Activated CD8-positive, alpha-beta memory T cell treated with anti-CD3 and anti-CD28 coated beads for 24 hours (primary cell): ENCODE measurements around the gene TRNP1.
"Not testable (repeated sequence)": the region's sequence is repeated elsewhere in the genome, so short reads cannot be mapped to it uniquely, and the experiment has no call there.

Experiments
- DNase-seq: peaks from one replicate; pipeline ENCODE4 v3.0.0-alpha.2; 2020

TRNP1 gene, protein sequence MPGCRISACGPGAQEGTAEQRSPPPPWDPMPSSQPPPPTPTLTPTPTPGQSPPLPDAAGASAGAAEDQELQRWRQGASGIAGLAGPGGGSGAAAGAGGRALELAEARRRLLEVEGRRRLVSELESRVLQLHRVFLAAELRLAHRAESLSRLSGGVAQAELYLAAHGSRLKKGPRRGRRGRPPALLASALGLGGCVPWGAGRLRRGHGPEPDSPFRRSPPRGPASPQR

GRCh38 chr1:26993237-26994019 is at the start of gene TRNP1:
TSS of gene TRNP1 (plus strand) at chr1:26993692. CDS start at chr1:26993787, 95 bp downstream.
- peak; percentile 90 for DNase-seq

GRCh38 chr1:26945138-26945537 is 48.4 kb upstream of the TRNP1 start:
- no peak for DNase-seq

DNA sequence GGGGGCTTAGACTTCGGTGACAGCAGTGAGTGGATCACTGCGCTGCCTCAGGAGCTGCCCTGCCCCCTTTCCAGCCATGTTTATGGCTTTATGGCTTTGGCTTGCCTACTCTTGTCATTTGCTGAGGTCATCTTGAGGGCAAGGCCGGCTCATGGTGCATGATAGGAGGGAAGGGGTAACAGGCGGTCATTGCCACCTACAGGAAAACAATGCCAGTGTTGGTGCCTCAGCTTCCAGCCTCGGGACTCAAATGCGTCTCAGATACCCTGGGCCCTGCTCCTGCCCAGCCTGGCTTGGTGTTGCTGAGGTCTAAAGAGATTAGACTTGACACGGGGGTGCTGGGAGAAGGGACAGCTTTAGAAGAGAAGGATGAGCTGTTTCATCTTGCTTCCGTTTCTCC is 47.8 kb upstream of the TRNP1 start:
- no peak for DNase-seq

DNA sequence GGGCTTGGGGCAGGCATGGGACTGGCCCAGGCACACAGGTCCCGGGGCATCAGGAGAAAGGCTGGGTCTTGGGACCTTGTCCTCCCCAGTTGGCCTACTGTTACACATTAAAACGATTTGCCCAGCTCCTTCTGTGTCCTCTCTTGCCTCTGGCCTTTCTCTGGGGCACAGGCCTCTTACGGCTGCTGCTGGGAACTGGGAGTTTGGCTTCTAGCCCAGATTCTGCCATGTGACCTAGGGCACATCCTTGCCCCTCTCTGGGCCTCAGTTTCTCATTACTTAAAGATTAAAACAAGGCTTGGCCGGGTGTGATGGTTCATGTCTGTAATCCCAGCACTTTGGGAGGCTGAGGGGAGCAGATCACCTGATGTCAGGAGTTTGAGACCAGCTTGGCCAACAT is 47.2 kb upstream of the TRNP1 start:
- DNase-seq, result no peak

GRCh38 chr1:26948725-26949057 is 44.8 kb upstream of the TRNP1 start:
- DNase-seq, result not testable (repeated sequence)

DNA sequence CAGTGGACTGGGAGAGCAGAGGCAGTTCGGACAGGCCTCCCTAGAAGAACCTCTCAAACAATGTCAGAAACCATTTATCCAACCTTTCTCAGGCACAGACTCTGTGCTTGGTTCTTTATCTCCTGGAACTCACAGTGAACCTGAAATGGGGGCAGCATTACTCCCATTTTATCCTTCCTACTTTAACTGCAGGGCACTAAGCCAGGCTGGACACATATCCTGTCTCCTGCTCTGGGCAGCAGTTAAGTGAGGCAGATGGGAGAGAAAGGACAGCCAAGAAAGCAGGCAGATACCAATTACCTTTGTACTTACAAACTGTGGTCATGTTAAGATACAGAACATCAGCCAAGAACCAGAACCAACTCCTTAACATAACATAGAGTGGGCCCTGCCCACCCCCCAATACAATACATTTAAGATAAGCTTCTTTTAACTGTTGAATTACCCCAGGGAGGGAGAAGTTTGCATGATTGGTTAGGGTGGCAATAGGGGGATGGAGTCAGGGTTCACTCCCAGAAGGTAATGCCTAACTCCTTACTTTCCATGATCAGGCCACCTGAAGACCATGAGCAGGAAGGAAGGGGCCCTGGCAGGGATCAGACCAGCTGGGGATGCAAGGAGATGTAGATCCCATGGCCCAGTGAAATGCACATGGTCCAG is 44.1 kb upstream of the TRNP1 start:
- DNase-seq, result no peak

DNA sequence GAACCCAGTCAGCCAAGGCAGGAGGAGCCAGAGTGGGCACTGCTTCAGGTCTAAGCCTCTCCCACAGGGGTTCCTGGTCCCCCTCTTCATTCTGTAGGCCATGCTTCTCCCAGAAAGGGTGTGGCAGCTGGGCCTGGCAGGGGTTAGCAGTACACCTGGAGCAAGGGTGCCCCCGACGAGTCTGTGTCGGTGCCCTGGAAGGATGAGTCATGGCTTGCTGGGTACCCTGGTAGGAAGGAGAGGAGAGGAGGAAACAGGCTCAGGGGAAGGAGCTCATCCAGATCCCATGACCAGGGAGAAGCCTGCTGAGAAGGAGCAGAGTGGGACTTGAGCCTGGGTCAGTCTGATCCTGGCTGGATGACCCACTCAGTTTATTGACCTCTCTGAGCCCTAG is 43.6 kb upstream of the TRNP1 start:
- DNase-seq, result no peak

DNA sequence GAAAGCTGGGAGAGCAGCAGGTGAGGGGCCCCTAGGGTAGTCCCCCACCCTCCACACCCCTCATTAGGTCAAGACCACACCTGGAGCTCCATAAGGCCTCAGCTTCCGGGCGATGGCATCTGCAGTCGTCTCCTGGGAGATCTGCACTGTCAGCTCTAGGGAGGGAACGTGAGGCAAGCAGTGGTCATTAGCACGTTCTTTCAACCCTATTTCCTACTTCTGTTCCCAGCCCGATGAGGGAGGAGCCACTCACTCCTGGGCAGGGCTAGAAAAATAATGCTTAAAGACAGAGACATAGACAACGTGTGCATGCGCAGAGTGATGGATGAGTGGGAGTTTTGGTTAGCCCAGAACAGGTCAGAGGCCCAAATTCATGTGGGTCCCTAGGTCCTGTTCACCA is 42.9 kb upstream of the TRNP1 start:
- no peak for DNase-seq

DNA sequence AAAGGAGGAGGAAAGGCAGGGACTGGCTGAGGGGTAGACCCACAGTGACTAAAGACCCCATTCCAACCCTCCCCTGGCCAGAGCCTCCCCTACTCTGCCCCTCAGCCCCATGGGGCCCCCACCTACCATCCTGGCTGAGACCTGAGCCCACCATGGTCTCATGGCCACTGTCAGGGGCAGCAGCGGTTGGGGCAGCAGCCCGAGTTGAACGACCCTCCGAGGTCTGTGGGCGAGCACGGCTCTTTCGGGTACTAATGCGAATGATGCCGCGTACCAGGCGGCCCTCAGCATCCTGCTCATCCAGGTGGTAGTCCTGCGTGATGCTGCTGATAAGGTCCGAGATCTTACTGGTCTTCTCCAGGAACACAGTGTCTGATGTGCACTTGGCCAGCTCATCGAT is 42.3 kb upstream of the TRNP1 start:
- DNase-seq, result no peak

GRCh38 chr1:26951821-26952497 is 41.5 kb upstream of the TRNP1 start:
- DNase-seq, result no peak

GRCh38 chr1:26953374-26953773 is 40.1 kb upstream of the TRNP1 start:
- no peak for DNase-seq

- no peak for DNase-seq
Measured at GRCh38 chr1:26956321-26956720, 37.2 kb upstream of the TRNP1 start.

- no peak for DNase-seq
Measured at GRCh38 chr1:26957306-26957705, 36.2 kb upstream of the TRNP1 start.

DNA sequence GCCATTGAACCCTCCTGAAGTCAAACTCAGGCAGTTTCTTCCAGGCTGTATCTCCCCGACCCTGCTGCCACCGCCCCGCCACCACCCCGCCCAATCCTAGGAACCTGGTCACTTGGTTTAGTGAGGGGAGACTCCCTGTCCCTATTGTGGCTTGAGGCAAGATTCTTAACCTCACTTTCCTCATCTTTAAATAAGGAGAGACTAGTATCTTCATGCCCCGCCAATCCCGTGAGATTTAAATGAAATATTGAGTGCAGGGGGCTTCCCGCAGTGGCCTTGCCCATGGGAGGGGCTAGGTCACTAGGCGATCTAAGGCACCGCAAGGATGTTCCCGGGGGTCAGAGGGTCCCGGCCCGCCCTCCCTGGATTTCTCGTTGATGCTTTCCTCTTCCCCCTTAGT is 34.2 kb upstream of the TRNP1 start:
- DNase-seq, result no peak

GRCh38 chr1:26959722-26960624 is 33.5 kb upstream of the TRNP1 start, which contains the start of gene KDF1:
TSS of gene KDF1 (minus strand) at chr1:26960468. CDS start at chr1:26952380, 8,088 bp downstream.
- DNase-seq, result peak; percentile 68

GRCh38 chr1:26960625-26960966 is 32.9 kb upstream of the TRNP1 start:
- no peak for DNase-seq

DNA sequence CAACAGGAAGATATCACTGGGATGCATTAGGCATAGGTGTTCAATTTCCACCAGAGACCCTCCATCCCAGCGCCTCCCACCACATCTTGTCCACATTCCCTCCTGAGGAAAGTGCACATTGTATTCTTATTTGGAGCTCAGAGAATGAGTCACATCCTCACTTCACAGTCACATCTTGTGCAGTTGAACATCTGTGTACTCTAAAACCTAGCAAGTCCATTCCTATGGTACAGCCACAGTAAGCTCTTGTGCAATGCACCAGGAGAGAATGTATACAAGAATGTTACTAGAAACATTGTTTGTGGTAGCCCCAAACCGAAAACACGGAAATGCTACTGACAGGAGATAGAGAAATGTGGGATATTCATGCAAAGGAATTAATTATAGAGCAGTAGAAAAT is 31.7 kb upstream of the TRNP1 start:
- DNase-seq, result no peak

DNA sequence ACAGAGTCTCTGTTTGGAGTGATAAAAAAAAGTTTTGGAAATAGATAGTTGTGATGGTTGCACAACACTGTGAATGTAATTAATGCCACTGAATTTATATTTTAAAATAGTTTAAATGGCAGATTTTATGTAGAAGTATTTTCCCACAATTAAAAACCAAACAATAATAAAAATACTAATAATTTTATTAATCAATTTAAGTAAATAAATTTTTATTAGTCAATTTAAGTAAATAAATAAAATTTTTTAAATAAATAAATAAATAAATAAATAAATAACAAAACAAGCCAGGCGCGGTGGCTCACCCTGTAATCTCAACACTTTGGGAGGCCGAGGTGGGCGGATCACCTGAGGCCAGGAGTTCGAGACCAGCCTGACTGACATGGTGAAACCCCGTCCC is 28.3 kb upstream of the TRNP1 start:
- no peak for DNase-seq

DNA sequence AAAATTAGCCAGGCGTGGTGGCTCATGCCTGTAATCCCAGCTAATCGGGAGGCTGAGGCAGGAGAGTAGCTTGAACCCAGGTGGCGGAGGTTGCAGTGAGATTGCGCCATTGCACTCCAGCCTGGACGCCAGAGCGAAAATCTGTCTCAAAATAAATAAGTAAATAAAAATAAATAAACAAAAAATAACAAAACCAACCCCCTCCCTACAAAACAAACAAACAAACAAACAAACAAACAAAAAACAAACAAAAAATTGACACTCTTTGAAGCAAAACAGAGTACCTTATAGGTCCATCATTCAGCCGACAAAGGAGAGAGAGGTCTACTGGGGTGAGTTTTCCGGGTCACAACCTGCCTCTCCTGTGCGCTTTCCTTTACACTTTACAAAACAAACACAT is 27.9 kb upstream of the TRNP1 start:
- no peak for DNase-seq

- DNase-seq, result no peak
Measured at GRCh38 chr1:26970810-26971209, 22.7 kb upstream of the TRNP1 start.

DNA sequence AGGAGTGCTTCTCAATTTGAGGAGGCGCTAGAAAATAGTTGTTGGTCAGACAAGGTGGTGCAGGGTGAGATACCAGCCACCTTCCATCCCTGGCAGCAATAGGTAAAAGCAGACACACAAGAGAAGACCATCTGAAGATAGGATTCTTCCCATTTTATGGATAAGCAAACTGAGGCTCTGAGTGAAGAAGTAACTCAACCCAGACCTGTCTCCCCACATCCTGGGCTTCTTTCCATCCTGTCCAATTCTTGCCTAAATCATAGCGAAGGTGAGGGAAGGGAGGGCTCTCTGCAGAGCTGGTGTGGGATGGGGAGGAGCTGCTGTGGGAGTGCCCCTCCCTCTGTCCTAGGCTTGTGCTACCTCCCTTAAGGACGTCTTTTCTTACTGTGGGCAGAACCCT is 21.9 kb upstream of the TRNP1 start:
- DNase-seq, result no peak

GRCh38 chr1:26972390-26972789 is 21.1 kb upstream of the TRNP1 start:
- no peak for DNase-seq

DNA sequence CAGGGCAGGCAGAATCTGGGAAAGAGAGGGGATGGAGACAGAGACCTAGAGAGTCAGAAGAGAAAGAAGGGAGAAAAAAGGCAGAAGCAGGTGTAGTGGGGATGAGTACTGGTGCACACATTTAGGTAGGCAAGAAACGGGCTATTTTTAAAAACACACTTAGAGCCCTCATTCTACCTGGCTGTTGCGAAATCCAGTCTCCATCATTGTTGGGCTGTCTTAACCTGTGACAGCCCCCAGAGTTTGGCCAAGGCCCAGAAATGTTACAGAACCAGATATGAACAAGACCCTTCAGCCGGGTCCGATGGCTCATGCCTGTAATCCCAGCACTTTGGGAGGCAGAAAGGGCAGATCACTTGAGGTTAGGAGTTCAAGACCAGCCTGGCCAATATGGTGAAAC is 20.7 kb upstream of the TRNP1 start:
- DNase-seq, result no peak
